GM23338 (cell line): ENCODE data around the gene CNIH1. TPM values are rescaled to one million over a fixed set of nuclear protein-coding genes. Genes with fewer than 3 reads are reported as not detected.

ENCODE experiments used
- ATAC-seq: fragments of 200-7000 bp; cut with Tn5 transposase; 3 replicates; pipeline ENCODE4 v1.9.1; 2020
- DNase-seq: peaks from one replicate; pipeline ENCODE4 v3.0.0-alpha.2; 2015; ENCODE audit warnings: low spot score
- H2AFZ ChIP-seq: fragments of 200-600 bp; sonication (generic); 2 replicates; pipeline ENCODE4 v1.8.0; 2016; ENCODE audit warnings: antibody characterized with exemption, mild to moderate bottlenecking, moderate library complexity
- H3F3A ChIP-seq: fragments of 200-600 bp; sonication (generic); replicated peaks from 2 replicates; pipeline ENCODE4 v1.8.0; 2017; ENCODE audit warnings: antibody characterized with exemption, mixed run types, low read depth
- H3K27ac ChIP-seq: fragments of 200-600 bp; sonication (generic); 2 replicates; pipeline ENCODE4 v1.6.1; 2016; ENCODE audit warnings: low read depth
- H3K27me3 ChIP-seq: fragments of 200-600 bp; sonication (generic); 2 replicates; pipeline ENCODE4 v1.8.0; 2016; ENCODE audit warnings: mild to moderate bottlenecking, mixed run types, moderate library complexity; ENCODE audit not compliant: insufficient read depth
- H3K36me3 ChIP-seq: fragments of 200-600 bp; sonication (generic); 2 replicates; pipeline ENCODE4 v1.8.0; 2016; ENCODE audit warnings: mild to moderate bottlenecking; ENCODE audit not compliant: insufficient read depth
- H3K4me1 ChIP-seq: fragments of 200-600 bp; sonication (generic); 2 replicates; pipeline ENCODE4 v1.8.0; 2016; ENCODE audit warnings: mild to moderate bottlenecking, moderate library complexity; ENCODE audit not compliant: insufficient read depth
- H3K4me2 ChIP-seq: fragments of 200-600 bp; sonication (generic); 2 replicates; pipeline ENCODE4 v1.7.1; 2017; ENCODE audit warnings: mixed run types
- H3K4me3 ChIP-seq: fragments of 200-600 bp; sonication (generic); 2 replicates; pipeline ENCODE4 v1.6.1; 2016; ENCODE audit warnings: mixed run types
- H3K79me2 ChIP-seq: fragments of 200-600 bp; sonication (generic); replicated peaks from 2 replicates; pipeline ENCODE4 v1.8.0; 2017; ENCODE audit warnings: mild to moderate bottlenecking; ENCODE audit not compliant: insufficient read depth
- H3K9me2 ChIP-seq: fragments of 200-600 bp; sonication (generic); 2 replicates; pipeline ENCODE4 v1.8.0; 2017; ENCODE audit not compliant: insufficient read depth
- H4K20me1 ChIP-seq: fragments of 200-600 bp; sonication (generic); replicated peaks from 2 replicates; pipeline ENCODE4 v1.8.0; 2017; ENCODE audit warnings: mild to moderate bottlenecking; ENCODE audit not compliant: insufficient read depth
- H3K27ac Mint-ChIP-seq: 2 replicates; pipeline ENCODE4 v1.8.0; 2020; ENCODE audit warnings: inconsistent platforms, mild to moderate bottlenecking, moderate library complexity, mixed read lengths
- H3K27me3 Mint-ChIP-seq: 3 replicates; pipeline ENCODE4 v1.8.0; 2022; ENCODE audit warnings: low read depth, mild to moderate bottlenecking, moderate library complexity, mixed read lengths, inconsistent platforms; ENCODE audit not compliant: insufficient read depth, poor library complexity
- H3K36me3 Mint-ChIP-seq: 3 replicates; pipeline ENCODE4 v1.8.0; 2021; ENCODE audit warnings: low read depth, mild to moderate bottlenecking, inconsistent platforms, moderate library complexity, mixed read lengths
- H3K4me1 Mint-ChIP-seq: 3 replicates; pipeline ENCODE4 v1.8.0; 2020; ENCODE audit warnings: mild to moderate bottlenecking, inconsistent platforms, mixed read lengths
- H3K4me3 Mint-ChIP-seq: 3 replicates; pipeline ENCODE4 v1.8.0; 2021; ENCODE audit warnings: moderate library complexity, mild to moderate bottlenecking, inconsistent platforms, mixed read lengths
- H3K9me3 Mint-ChIP-seq: 3 replicates; pipeline ENCODE4 v1.8.0; 2020; ENCODE audit warnings: moderate library complexity, mild to moderate bottlenecking, inconsistent platforms, mixed read lengths
- CREB1 ChIP-seq: fragments of 250-450 bp; sonication (Bioruptor Pico); IDR thresholded peaks from 2 replicates; pipeline ENCODE4 v1.5.0; 2020; ENCODE audit warnings: low read depth, mild to moderate bottlenecking, moderate library complexity
- CTCF ChIP-seq, 2 experiments: fragments of 200-600 bp in 1 of 2; sonication (generic) in 1 of 2; conservative IDR thresholded peaks; 2 replicates each; pipeline versions ENCODE4 v1.5.1 to v1.6.1; 2016 to 2017; ENCODE audit warnings: antibody characterized with exemption in 2 of 2, low read depth in 2 of 2, mild to moderate bottlenecking in 2 of 2, moderate library complexity in 1 of 2
- ETS1 ChIP-seq: IDR thresholded peaks from 2 replicates; pipeline ENCODE4 v1.6.1; 2016; ENCODE audit warnings: antibody characterized with exemption
- EZH2phosphoT487 ChIP-seq: fragments of 200-600 bp; sonication (generic); IDR thresholded peaks from one replicate; pipeline ENCODE4 v1.8.1; 2018; ENCODE audit warnings: antibody characterized with exemption; ENCODE audit not compliant: unreplicated experiment
- JUNB ChIP-seq: IDR thresholded peaks from one replicate; pipeline ENCODE4 v1.6.1; 2016; ENCODE audit warnings: antibody characterized with exemption; ENCODE audit not compliant: unreplicated experiment
- POLR2AphosphoS5 ChIP-seq: IDR thresholded peaks from 2 replicates; pipeline ENCODE4 v1.6.1; 2016; ENCODE audit warnings: antibody characterized with exemption, low read depth
- STAT1 ChIP-seq: IDR thresholded peaks from one replicate; pipeline ENCODE4 v1.6.1; 2016; ENCODE audit warnings: antibody characterized with exemption; ENCODE audit not compliant: unreplicated experiment
- ZNF114 ChIP-seq: fragments of 250-450 bp; sonication (Bioruptor Pico); IDR thresholded peaks from 2 replicates; pipeline ENCODE4 v1.5.0; 2020; ENCODE audit warnings: mild to moderate bottlenecking, moderate library complexity
- ZNF462 ChIP-seq: fragments of 250-450 bp; sonication (Bioruptor Pico); IDR thresholded peaks from 2 replicates; pipeline ENCODE4 v1.5.0; 2020; ENCODE audit warnings: mild to moderate bottlenecking, moderate library complexity
- polyA plus RNA-seq: library from polyadenylated mRNA; unstranded; fragments of >200 nt; fragmentation: Nextera tagmentation; extraction: Ambion mirVana; gene quantifications from 2 replicates; pipeline ENCODE4 v1.2.1, GENCODE V29; 2016
- total RNA-seq: library from RNA; depleted of rRNA; stranded (reverse); fragments of >200 nt; shearing (Covaris generic); gene quantifications from 2 replicates; pipeline ENCODE4 v1.2.3, GENCODE V29; 2014

CNIH1 gene
- total and polyA plus RNA-seq, 2 experiments from 2014 or later, result 135 to 172 TPM

GRCh38 chr14:54411371-54411770 lies 29.8 kb downstream of the CNIH1 start (continued):
- no peak for TF ChIP-seq ZNF462

- H3K27ac ChIP-seq, result no peak overlapping the region
- H3K27ac Mint-ChIP-seq, result no peak overlapping the region
- no peak for TF ChIP-seq ZNF114 (CRISPR knock-in tag)
- TF ChIP-seq STAT1, result no peak
- TF ChIP-seq CREB1 (CRISPR knock-in tag), result no peak
- TF ChIP-seq POLR2AphosphoS5, result no peak
- TF ChIP-seq CTCF (conservative IDR thresholded peaks at IDR 0.05; ENCODE audit: low read depth in 2 of 2), result no peak
- no peak for TF ChIP-seq ETS1
- TF ChIP-seq JUNB, result no peak
- no peak for TF ChIP-seq EZH2phosphoT487
Measured at GRCh38 chr14:54410215-54410614, 31.0 kb downstream of the CNIH1 start.

More at GRCh38 chr14:54410215-54410614, 31.0 kb downstream of the CNIH1 start:
- Histone ChIP-seq H3K4me2 (no peak overlapping the region), H3K4me1 (no peaks in the 10 kb centered on the region), H3K4me3 (no peak overlapping the region), H3K9me2 (no peaks in the 10 kb centered on the region), H3K36me3 (0 out of 2 replicates have a peak, but pooled peaks cover 8% of the 10 kb centered on the region), H3K79me2 (no peaks in the 10 kb centered on the region), H2AFZ (no peak overlapping the region), H3F3A (no peaks in the 10 kb centered on the region), H4K20me1 (no peaks in the 10 kb centered on the region; the same call in 1 of the 2 replicates), H3K27me3 (no peaks in the 10 kb centered on the region)
- peaks cover 2% of the 10 kb centered on the region for H3K27me3 Mint-ChIP-seq
- DNase-seq, result no peak
- no peaks in the 10 kb centered on the region for H3K4me1 Mint-ChIP-seq
- ATAC-seq, result no peak
- H3K9me3 Mint-ChIP-seq, result no peaks in the 10 kb centered on the region
- H3K36me3 Mint-ChIP-seq, result peaks cover 48% of the 10 kb centered on the region
- no peak overlapping the region for H3K4me3 Mint-ChIP-seq
